GM04503 (cell line): ENCODE data around the gene BMPR1A.

ENCODE experiments used
- DNase-seq: peaks from one replicate; pipeline ENCODE4 v3.0.0-alpha.2; 2012; ENCODE audit warnings: low read depth

BMPR1A gene

GRCh38 chr10:86765548-86765947 is 9.1 kb downstream of the BMPR1A start:
- DNase-seq: no peak

- DNase-seq: no peak
Measured at GRCh38 chr10:86768412-86769062, 12.1 kb downstream of the BMPR1A start.

- no peak for DNase-seq
Measured at GRCh38 chr10:86769991-86770390, 13.6 kb downstream of the BMPR1A start.

DNA sequence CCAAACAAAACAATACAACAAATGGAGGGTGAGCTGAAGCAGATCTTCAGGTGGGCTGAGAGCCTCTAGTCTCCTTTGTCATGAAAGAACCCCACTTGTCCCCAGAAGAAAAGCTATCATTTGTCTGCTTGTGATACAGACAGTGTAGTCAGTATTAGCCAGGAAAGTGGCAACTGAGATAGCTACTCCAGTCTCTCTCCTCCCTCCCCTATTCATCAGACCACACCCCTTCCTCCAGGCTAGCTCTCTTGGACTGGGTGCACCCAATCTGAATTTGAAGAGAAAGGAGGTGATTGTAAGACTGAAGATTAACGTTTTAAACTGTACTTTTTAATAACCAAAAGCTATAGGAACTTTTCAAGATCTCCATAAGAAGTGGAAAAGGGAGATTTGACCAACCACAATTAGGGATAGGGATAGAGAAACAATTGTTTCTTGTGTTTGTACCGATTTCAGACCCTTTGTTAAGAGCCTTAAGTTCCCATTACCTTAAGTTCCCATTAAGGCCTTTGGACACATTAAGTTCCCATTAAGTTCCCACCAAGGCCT is 14.1 kb downstream of the BMPR1A start:
- no peak for DNase-seq

DNA sequence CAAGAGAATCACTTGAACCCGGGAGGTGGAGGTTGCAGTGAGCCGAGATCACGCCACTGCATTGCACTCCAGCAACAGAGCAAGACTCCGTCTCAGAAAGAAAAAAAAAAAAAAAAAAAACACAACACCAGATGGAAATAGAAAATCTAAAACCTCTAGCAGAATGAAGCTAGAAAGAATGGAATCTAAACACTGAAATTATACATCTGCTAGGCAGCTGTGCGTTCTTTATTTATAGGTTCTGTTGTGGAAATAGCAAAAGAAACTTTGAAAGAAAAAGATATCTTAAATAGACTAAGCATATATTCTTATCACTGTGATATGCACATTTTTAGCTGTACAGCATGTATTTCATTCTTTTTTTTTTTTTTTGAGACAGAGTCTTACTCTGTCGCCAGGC is 17.1 kb downstream of the BMPR1A start:
- no peak for DNase-seq

- DNase-seq: no peak
Measured at GRCh38 chr10:86775056-86775869, 18.8 kb downstream of the BMPR1A start.

- DNase-seq: no peak
Measured at GRCh38 chr10:86775870-86776180, 19.4 kb downstream of the BMPR1A start.

DNA sequence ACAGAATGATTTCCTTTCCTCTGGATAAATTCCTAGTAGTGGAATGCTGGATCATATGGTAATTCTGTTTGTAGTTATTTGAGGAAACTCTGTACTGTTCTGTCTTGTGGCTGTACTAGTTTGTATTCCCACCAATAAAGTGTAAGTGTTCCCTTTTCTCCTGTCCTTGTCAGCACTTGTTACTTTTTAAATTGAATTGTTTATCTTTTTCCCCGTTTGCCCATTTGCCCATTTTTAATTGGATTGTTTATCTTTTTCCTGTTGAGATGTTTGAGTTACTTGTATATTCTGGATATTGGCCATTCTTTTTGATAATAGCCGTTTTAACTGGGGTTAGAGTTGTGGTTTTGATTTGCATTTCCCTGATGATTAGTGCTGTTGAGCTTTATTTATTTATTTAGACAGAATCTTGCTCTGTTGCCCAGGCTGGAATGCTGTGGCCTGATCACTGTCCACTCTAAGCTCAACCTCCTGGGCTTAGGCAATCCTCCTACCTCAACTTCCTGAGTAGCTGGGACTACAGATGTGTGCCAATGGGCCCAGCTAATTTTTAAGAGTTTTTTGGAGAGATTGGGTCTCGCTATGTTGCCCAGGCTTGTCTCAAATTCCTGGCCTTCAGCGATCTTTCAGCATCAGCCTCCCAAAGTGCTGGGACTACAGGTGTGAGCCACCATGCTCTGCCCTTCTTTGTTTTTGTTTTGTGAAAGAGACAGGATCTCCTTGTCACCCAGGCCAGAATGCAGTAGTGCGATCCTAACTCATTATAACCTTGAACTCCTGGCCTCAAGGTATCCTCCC is 23.0 kb downstream of the BMPR1A start:
- peak; percentile 75 for DNase-seq

DNA sequence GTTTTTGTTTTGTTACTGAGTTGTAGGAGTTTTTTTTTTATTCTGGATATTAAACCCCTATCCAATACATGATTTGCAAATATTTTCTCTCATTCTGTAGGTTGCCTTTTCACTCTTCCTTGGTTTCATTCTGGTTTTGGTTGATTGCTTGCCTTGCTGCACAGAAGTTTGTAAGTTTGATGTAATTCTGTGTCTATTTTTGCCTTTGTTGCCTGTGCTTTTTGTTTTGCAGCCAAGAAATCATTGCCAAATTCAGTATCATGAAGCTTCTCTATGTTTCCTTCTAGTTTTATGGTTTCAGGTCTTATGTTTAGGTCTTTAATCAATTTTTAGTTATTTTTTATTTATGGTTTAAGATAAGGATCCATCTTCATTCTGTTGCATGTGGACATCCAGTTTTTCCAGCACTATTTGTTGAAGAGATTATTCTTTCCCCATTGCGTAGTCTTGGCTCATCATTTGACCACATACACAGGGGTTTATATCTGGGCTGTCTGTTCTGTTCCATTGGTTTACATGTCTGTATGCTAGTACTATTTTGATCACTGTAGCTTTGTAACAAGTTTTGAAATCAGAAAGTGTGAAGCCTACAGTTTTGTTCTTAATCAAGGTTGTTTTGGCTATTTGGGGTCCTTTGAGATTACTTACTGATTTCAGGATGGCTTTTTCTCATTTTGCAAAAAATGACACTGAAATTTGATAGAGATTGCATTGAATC is 26.4 kb downstream of the BMPR1A start:
- no peak for DNase-seq

DNA sequence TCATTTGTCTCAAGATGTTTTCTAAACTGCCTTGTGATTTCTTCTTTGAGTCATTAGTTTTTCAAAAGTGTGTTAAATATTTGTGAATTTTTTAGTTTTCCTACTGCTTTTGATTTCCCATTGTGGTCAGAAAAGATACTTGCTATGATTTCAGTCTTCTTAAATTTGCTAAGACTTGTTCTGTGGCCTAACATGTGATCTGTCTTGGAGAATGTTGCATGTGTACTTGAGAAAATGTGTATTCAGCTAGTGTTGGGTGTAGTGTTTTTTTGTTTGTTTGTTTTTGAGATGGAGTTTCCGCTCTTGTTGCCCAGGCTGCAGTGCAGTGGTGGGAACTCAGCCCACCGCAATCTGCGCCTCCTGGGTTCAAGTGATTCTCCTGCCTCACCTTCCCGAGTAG is 28.6 kb downstream of the BMPR1A start:
- no peak for DNase-seq

- DNase-seq: no peak
Measured at GRCh38 chr10:86785968-86786367, 29.5 kb downstream of the BMPR1A start.

GRCh38 chr10:86786368-86786767 is 29.9 kb downstream of the BMPR1A start:
- DNase-seq: no peak

- no peak for DNase-seq
Measured at GRCh38 chr10:86790394-86790793, 34.0 kb downstream of the BMPR1A start.

DNA sequence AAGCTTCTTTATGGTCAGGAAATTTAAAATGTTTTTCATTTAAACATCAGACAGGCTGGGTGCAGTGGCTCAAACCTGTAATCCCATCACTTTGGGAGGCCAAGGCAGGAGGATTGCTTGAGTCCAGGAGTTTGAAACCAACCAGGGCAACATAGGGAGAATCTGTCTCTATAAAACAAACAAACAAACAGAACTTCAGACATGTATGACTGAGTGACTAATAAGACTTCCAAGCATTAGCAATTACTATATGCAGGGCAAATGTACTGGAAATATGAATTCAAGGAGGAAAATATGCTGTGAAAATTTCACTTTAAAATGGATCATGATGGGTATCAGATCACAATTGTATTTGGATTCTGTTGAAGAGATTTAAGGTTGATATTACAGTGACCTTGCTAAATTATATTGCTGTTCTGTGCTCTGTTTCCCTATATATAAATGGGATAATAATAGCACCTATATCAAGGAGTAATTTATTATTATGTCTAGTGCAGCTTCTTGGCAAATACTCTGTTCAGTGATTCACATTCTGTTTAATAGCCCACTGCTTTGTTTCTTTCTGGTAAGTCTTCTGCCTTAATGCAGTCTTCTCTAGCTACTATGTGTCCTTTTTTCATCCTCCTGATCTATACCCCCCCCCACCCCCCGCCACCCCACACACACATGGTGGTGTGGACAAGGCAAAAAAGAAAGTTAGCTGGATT is 36.2 kb downstream of the BMPR1A start:
- no peak for DNase-seq

GRCh38 chr10:86793696-86794095 is 37.3 kb downstream of the BMPR1A start:
- DNase-seq: no peak

GRCh38 chr10:86795353-86795752 is 38.9 kb downstream of the BMPR1A start:
- DNase-seq: no peak

DNA sequence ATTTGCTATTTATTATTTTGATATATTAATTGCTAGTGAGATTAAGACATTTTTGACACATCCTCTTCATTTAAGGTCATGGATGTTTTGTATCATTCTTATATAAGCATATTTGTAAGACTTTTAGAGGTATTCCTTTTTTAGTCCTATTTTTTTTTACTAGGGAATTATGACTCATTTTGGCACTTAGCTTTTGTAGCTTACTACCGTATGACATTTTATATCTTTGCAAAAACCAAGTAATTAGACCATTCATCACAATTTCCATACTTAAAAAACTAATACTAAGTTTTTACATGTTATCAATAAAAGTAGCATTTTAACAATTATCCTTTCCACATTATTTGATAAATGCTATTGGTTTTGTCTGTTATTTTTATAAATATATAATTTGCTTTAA is 41.6 kb downstream of the BMPR1A start:
- no peak for DNase-seq

DNA sequence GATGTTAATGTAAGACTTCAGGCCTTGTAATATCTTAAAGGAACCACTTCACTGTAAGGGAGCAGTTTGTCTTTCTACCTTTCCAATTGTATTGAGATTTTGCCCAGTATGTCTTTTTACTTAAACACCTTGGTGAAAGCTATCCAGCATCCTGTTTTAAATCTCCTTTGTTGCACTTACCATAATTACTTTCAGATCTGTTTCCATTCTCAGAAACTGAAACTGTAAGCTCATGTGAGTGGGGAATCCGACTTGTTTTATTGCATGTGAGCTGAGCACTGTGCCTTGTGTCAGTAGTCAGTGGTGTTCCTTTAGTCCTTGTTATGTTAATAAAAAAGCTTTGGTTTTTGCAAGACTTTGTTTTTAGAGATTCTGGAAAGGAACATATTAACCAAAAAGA is 42.2 kb downstream of the BMPR1A start:
- no peak for DNase-seq

DNA sequence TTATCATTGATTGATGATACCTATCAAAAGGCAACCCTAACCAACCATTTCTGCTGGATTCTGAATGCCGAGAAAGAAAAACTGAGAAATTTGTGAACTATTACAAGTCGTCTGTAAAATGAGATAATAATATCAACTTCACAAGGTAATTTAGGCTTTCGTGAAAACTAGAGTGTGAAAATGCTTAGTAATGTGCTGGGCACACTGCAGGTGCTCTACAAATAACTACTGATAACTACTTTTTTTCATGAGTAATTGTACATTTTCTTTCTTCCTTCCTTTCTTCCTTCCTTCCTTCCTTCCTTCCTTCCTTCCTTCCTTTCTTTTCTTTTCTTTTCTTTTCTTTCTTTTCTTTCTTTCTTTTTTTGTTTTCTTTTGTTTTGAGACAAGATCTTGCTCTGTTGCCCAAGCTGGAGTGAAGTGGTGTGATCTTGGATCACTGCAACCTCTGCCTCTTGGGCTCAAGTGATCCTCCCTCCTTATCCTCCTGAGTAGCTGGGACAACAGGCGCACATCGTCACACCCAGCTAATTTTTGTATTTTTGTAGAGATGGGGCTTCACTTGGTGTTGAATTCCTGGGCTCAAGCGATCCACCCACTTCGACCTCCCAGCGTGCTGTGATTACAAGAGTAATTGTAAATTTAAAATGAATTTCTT is 42.9 kb downstream of the BMPR1A start:
- DNase-seq: no peak

GRCh38 chr10:86801995-86802394 is 45.6 kb downstream of the BMPR1A start:
- no peak for DNase-seq
